ENCODE measurements around the gene VPREB3.

- no peak for TF ChIP-seq POLR2A (IDR thresholded peaks at IDR 0.05; ENCODE audit: low read length)
- no peak for TF ChIP-seq GATA1 (IDR thresholded peaks at IDR 0.05; ENCODE audit: low read depth, low read length)
Observed at GRCh38 chr22:23800297-23801237, 46.3 kb upstream of the VPREB3 start.
